GM10266 (cell line): Measurements from ENCODE around the gene MBNL2.

Experiments used
- DNase-seq: peaks from one replicate; pipeline ENCODE4 v3.0.0; 2012; ENCODE audit errors: extremely low spot score
- CTCF ChIP-seq: IDR thresholded peaks from 2 replicates; pipeline ENCODE4 v1.5.1; 2012; ENCODE audit warnings: mild to moderate bottlenecking, low read depth; ENCODE audit not compliant: control insufficient read depth, insufficient read depth; ENCODE audit errors: missing control alignments

MBNL2 gene

GRCh38 chr13:97408938-97409337 is 186.8 kb downstream of the MBNL2 start:
- TF ChIP-seq CTCF = no peak
- DNase-seq = no peak

- TF ChIP-seq CTCF = no peak
- DNase-seq = no peak
Observed at GRCh38 chr13:97411984-97412383, 189.9 kb downstream of the MBNL2 start.

GRCh38 chr13:97413694-97414093 is 191.6 kb downstream of the MBNL2 start:
- TF ChIP-seq CTCF = no peak
- no peak for DNase-seq

- DNase-seq = no peak
- no peak for TF ChIP-seq CTCF
Observed at GRCh38 chr13:97414392-97414791, 192.3 kb downstream of the MBNL2 start.

- no peak for TF ChIP-seq CTCF
- DNase-seq = no peak
Observed at GRCh38 chr13:97417698-97418097, 195.6 kb downstream of the MBNL2 start.

- DNase-seq = no peak
- TF ChIP-seq CTCF = no peak
Observed at GRCh38 chr13:97422118-97423054, 200.3 kb downstream of the MBNL2 start.

GRCh38 chr13:97423300-97424045 is 201.3 kb downstream of the MBNL2 start:
- no peak for TF ChIP-seq CTCF
- no peak for DNase-seq
